ENCODE data around the gene PADI1.
A peak's percentile ranks its signal among the peaks of the same experiment; 100 is the strongest.

PADI1 gene

GRCh38 chr1:17236779-17237560 lies 32.0 kb downstream of the PADI1 start (continued):
- TF ChIP-seq ZNF514 (tag by site-specific recombination; IDR thresholded peaks at IDR 0.05) (no peak), ZNF266 (tag by site-specific recombination; IDR thresholded peaks at IDR 0.05; ENCODE audit: low read depth) (no peak), ZSCAN16 (tag by site-specific recombination; IDR thresholded peaks at IDR 0.05) (peak; percentile 85), HOXA7 (CRISPR knock-in tag; IDR thresholded peaks at IDR 0.05; ENCODE audit: borderline replicate concordance) (no peak), ZNF701 (tag by site-specific recombination; IDR thresholded peaks at IDR 0.05) (no peak), YY1 (tag by site-specific recombination; IDR thresholded peaks at IDR 0.05) (no peak), ZNF26 (tag by site-specific recombination; IDR thresholded peaks at IDR 0.05) (no peak), ZNF341 (tag by site-specific recombination; IDR thresholded peaks at IDR 0.05; ENCODE audit: low read depth) (peak; percentile 22; the same call in 1 of the 2 replicates), KLF16 (tag by site-specific recombination; IDR thresholded peaks at IDR 0.05) (peak; percentile 54; the same call in 1 of the 2 replicates), YY2 (tag by site-specific recombination; IDR thresholded peaks at IDR 0.05) (no peak), ZNF585B (tag by site-specific recombination; IDR thresholded peaks at IDR 0.05) (no peak), ZBTB11 (tag by site-specific recombination; conservative IDR thresholded peaks at IDR 0.05; ENCODE audit: low read depth) (no peak), ZNF830 (tag by site-specific recombination; IDR thresholded peaks at IDR 0.05; ENCODE audit: low read depth) (no peak), SCRT2 (tag by site-specific recombination; IDR thresholded peaks at IDR 0.05) (no peak), ZNF350 (tag by site-specific recombination; IDR thresholded peaks at IDR 0.05) (no peak), ZNF211 (tag by site-specific recombination; IDR thresholded peaks at IDR 0.05; ENCODE audit: low read depth) (no peak), SP3 (tag by site-specific recombination; IDR thresholded peaks at IDR 0.05) (no peak), ZBTB7A (tag by site-specific recombination; IDR thresholded peaks at IDR 0.05; ENCODE audit: low read depth) (no peak), RBAK (tag by site-specific recombination; IDR thresholded peaks at IDR 0.05) (no peak), ZBTB44 (tag by site-specific recombination; IDR thresholded peaks at IDR 0.05) (0 out of 2 replicates have a peak, but pooled peaks have one; percentile 29)
- TF ChIP-seq, protein P1, sequence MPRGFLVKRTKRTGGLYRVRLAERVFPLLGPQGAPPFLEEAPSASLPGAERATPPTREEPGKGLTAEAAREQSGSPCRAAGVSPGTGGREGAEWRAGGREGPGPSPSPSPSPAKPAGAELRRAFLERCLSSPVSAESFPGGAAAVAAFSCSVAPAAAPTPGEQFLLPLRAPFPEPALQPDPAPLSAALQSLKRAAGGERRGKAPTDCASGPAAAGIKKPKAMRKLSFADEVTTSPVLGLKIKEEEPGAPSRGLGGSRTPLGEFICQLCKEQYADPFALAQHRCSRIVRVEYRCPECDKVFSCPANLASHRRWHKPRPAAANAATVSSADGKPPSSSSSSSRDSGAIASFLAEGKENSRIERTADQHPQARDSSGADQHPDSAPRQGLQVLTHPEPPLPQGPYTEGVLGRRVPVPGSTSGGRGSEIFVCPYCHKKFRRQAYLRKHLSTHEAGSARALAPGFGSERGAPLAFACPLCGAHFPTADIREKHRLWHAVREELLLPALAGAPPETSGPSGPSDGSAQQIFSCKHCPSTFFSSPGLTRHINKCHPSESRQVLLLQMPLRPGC (tag by site-specific recombination; IDR thresholded peaks at IDR 0.05) = 0 out of 2 replicates have a peak, but pooled peaks have one; percentile 45
- TF ChIP-seq, protein P2, sequence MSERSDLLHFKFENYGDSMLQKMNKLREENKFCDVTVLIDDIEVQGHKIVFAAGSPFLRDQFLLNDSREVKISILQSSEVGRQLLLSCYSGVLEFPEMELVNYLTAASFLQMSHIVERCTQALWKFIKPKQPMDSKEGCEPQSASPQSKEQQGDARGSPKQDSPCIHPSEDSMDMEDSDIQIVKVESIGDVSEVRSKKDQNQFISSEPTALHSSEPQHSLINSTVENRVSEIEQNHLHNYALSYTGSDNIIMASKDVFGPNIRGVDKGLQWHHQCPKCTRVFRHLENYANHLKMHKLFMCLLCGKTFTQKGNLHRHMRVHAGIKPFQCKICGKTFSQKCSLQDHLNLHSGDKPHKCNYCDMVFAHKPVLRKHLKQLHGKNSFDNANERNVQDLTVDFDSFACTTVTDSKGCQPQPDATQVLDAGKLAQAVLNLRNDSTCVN (tag by site-specific recombination; optimal IDR thresholded peaks at IDR 0.05) = no peak
- TF ChIP-seq, protein P3, sequence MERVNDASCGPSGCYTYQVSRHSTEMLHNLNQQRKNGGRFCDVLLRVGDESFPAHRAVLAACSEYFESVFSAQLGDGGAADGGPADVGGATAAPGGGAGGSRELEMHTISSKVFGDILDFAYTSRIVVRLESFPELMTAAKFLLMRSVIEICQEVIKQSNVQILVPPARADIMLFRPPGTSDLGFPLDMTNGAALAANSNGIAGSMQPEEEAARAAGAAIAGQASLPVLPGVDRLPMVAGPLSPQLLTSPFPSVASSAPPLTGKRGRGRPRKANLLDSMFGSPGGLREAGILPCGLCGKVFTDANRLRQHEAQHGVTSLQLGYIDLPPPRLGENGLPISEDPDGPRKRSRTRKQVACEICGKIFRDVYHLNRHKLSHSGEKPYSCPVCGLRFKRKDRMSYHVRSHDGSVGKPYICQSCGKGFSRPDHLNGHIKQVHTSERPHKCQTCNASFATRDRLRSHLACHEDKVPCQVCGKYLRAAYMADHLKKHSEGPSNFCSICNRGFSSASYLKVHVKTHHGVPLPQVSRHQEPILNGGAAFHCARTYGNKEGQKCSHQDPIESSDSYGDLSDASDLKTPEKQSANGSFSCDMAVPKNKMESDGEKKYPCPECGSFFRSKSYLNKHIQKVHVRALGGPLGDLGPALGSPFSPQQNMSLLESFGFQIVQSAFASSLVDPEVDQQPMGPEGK (tag by site-specific recombination; IDR thresholded peaks at IDR 0.05) = peak; percentile 63
- TF ChIP-seq, protein P4, sequence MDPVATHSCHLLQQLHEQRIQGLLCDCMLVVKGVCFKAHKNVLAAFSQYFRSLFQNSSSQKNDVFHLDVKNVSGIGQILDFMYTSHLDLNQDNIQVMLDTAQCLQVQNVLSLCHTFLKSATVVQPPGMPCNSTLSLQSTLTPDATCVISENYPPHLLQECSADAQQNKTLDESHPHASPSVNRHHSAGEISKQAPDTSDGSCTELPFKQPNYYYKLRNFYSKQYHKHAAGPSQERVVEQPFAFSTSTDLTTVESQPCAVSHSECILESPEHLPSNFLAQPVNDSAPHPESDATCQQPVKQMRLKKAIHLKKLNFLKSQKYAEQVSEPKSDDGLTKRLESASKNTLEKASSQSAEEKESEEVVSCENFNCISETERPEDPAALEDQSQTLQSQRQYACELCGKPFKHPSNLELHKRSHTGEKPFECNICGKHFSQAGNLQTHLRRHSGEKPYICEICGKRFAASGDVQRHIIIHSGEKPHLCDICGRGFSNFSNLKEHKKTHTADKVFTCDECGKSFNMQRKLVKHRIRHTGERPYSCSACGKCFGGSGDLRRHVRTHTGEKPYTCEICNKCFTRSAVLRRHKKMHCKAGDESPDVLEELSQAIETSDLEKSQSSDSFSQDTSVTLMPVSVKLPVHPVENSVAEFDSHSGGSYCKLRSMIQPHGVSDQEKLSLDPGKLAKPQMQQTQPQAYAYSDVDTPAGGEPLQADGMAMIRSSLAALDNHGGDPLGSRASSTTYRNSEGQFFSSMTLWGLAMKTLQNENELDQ (tag by site-specific recombination; IDR thresholded peaks at IDR 0.05; ENCODE audit: low read depth) = no peak

All from HEK293 (cell line).